GM18502 (cell line): Measurements from ENCODE around the gene MND1.

Experiments
- ATAC-seq: cut with Tn5 transposase; IDR thresholded peaks from one replicate; pipeline ENCODE4 v1.9.1; 2021; ENCODE audit warnings: mild to moderate bottlenecking; ENCODE audit not compliant: unreplicated experiment, poor library complexity

MND1 gene, protein sequence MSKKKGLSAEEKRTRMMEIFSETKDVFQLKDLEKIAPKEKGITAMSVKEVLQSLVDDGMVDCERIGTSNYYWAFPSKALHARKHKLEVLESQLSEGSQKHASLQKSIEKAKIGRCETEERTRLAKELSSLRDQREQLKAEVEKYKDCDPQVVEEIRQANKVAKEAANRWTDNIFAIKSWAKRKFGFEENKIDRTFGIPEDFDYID

DNA sequence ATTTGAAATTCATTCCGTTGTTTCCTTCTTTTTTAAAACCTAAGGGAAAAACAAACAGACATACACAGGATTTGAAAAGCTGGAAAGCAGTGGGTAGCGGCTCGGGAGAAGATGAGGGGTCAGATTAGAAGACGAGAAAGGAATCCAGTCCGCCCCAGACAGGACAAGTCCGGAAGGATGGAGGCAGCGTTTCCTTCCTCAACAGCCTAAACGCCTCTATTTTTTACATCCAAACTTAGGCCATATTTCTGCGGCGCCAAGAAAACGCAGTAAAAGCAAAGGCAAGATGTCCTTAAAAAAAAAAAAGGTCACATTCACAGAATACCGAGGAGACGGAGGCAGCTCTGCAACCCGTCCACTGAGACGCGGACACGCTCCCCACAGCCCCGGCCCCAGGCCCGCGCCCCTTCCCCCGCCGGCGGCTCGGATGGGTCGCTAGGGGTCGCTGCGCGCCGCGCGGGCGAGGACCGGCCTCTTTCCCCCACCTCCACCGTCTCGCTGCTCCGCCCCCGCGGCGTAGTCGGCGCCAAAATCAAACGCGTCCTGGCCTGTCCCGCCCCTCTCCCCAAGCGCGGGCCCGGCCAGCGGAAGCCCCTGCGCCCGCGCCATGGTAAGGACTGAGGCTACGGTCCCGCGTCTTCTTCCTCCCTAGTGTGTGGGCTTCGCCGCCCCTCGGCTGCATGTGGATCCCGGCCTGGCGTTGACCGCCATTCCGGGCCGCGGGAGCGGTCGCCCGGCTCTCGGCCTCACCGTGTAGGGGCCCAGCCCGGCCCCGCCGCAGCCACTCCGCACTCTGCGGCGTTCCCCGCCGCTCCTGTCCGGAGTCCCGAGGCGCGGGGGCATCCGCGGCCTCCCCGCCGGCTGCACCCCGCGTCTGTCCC, at the start of gene MND1:
Gene MND1 (plus strand): TSS at position 558 of the 881 bp plus-strand sequence. CDS start 50 bp downstream, at position 608.
- peak; percentile 79 for ATAC-seq

DNA sequence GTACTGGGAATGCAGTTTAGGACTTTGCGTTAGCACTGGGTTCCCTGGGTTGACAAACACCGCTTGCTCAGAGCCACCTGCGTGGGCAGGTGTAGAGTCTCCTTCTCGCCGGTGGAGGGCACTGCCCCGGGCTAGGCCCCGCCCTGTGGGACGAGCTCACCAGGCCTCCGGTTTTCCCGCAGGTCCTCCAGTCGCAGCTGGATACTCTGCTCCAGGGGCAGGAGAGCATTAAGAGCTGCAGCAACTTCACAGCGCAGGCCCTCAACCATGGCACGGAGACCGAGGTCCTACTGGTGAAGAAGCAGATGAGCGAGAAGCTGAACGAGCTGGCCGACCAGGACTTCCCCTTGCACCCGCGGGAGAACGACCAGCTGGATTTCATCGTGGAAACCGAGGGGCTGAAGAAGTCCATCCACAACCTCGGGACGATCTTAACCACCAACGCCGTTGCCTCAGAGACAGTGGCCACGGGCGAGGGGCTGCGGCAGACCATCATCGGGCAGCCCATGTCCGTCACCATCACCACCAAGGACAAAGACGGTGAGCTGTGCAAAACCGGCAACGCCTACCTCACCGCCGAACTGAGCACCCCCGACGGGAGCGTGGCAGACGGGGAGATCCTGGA, 49.2 kb upstream of the MND1 start:
- no peak for ATAC-seq

DNA sequence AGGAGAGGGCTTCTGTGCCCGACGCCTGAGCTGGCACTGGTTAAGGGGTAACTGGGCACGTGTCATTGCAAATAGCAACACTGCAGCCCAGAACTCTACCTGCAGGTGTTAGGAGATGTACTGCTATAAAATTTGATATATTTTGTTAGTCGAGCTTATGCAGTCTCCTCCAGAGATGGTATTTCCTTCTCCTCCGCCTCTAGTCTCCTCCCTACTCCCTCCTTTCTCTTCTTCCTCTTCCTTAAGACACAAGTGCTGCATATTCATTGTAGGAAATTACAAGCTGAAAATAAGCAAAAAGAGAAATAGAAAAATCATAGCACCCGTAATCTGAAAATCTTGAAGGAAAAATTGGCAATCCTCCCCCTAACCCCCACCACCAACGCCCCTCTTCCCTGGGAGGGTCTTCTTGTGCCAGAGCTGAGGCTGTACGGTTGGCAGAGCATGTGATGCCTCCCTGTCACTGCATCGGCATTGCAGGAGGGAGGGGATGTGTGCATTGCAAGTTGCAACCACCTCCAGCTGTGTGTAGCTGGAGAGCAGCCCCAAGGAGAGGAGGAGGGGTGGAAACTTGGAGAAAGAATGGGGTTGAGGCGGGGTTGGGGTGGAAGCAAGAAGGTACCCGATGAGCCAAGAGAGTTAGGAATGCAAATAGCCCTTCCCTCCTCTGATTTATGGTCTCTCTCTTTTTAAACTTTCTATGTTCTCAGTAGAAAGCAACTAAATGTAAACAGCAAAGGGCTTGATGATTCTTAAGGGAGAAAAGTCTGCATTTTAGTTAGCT, 48.3 kb upstream of the MND1 start:
- ATAC-seq = no peak

DNA sequence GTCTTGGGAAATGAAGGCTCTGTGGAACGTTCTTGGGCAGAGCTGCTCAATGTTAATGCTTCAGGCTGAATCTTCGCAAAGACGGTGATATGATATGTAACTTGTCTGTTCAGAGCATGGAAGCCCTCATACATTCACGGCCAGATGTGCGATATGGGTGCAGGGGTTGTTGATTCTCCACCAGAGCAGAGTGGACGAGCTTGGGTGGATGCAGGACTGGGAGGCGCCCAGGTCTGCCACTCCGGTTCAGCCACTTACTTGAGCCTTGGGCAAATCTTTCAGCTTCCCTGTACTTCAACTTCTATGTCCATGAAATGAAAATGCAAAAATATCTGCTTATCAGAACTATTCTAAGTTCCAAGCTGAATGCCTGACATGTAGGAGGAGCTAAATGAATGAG, 47.4 kb upstream of the MND1 start:
- ATAC-seq = no peak

DNA sequence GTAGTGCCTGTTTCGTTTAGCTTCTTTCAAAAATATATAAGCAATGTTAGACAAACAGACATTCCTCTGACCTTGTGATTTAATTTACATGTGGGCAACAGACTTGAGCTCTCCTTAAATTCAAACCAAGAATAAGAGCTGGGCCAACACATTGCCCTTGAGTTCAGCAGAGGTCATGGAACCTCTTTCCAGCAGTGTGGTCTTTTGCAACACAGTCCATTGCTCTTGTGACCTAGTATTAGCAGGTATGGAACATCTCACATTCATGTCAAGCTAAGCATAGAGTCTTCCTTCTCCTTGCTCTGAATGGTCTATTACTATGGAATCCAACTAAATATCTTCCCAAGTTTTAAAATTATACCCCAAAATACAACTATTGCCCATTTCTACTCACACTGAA, 33.7 kb upstream of the MND1 start:
- no peak for ATAC-seq

DNA sequence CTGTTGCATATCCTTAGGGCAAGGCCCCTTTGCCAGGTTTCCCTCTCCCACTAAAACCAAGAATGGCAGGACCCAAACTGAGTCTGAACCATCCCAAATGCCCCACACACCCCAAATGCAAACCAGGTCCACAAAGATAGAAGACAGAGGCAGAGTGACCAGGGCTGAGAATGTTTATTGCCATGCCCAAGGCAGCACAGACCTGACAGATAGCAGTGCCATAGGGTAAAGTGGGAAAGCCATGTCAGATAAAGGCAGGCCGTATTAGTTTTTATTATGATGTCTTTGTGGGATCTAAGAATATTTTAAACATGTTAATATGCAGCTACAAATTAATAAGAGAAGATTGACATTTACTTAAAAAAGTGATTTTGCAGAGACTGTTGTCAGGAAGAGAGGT, 29.6 kb upstream of the MND1 start:
- ATAC-seq = no peak

DNA sequence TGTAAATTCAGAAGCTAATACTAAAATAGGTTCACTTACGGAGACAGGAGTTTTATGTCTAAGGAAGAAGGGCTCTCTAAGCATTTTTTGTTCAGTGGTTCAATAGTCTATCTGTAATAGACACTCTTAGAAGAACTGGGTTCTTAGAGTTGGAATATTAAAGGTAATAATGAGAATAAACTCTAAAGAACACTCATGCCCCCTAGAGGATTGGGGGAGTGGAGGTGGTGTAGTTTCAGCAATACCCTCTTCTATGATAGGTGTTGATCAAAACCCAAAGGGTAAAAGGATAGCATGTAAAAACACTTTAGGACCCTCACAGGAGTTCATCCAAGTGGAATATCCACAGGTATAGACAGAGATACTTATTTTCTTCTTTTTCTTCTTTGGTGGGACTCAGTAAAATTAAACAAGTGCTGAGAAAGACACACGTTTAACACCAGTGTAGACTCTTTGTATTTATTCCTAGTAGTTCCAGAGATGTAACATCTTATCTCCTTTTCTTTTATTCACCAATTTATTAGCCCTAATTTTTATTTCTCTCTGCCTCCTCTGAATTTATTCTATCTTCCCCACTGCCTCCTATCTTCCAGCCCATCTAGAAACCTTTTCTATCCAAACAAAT, 25.7 kb upstream of the MND1 start:
- no peak for ATAC-seq

DNA sequence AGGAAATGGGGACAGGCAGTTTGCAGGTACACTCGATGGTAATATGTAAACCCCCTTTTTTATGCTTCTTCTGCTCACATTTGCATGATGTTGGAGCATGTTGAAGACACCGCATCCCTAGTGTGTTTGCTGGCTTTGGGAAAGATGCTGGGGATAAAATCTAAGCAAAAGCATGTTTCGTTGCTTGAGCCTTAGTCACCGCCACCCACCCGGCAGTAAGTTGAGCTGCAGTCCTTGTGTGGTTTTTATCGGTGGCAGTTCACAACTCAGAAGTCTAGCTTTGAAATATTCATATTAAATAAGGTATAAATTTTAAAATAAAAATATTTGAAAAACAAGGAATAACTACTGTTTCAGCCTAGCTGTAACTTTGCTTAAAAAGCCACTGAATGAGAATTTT, 21.7 kb upstream of the MND1 start:
- no peak for ATAC-seq

DNA sequence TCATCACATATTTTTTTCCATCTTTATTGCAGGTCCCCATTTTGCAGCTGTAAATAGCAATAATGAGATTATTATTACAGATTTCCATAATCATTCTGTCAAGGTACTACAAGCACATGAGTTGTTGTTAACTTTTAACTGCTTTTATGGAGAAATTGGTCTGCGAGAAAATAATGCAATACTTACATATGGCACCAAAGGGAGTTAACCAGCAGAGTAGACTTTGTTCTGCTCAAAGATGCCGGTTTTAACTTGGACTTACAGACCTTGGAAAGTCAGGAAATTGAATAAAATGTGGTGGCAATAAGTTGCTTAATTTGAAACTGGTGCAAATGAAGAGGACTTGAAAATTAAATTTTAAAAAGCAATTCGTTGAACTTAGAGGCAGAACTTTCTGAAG, 20.4 kb upstream of the MND1 start:
- ATAC-seq = no peak

DNA sequence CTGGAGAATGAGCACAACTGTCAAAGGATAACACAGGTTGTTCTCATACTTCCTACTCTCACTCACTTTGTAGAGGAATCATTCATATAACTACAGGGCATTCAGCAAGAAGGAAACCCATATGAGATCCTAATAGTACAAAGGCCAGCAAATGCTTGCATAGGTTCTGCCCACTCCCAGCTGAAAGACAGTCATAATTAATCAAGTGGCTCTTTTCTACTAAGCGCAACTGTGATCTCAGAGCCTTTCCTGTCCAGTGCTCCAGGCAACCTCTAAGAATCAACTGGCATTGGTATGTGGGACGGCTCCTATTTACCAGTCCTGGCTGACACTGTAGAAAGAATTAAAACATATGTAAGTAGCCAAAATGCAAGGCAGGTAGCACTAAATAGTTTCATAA, 18.9 kb upstream of the MND1 start:
- no peak for ATAC-seq

DNA sequence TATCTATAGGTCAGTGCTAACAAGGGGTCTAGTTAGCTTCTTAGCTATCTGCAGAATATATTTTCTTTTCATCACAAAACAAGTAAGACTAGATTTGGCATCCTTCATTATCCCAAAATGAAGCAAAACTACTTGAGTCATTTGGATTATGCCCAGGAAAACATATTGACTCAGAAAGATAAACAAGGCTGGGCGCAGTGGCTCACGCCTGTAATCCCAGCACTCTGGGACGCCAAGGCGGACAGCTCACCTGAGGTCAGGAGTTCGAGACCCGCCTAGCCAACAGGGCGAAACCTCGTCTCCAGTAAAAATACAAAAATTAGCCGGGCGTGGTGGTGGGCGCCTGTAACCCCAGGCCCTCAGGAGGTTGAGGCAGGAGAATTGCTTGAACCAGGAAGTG, 18.0 kb upstream of the MND1 start:
- ATAC-seq = no peak

DNA sequence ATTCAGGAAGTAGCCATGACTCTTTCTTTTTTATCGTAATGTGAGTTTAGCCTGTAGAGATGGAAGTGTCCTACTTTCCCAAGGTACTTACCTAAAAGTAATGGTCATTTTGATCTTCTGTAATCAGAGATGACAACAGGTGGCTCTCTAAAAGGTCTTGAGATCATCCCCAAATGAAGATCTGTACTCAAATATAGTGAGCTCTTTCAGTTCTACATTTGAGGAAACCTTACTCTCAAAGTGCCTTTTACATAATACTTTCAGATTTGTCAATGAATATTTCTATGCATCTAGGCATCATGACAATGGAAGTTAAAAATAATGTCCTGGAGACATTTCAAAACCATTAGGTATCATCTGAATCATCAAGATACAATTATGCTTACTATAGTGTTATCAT, 17.2 kb upstream of the MND1 start:
- ATAC-seq = no peak

DNA sequence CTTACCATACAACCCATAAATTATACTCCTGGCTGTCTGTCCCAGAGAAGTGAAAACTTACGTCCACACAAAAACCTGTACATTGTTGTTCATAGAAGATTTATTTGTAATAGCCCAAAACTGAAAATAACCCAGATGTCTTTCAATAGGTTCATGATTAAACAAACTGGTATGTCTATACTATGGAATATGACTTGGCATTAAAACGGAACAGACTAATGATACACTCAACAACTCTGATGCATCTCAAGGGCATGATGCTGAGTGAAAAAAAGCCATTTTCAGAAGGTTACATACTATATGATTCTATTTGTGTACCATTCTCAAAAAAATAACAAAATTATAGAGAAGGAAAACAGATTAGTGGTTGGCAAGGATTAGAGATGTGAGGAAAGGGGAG, 11.6 kb upstream of the MND1 start:
- no peak for ATAC-seq

DNA sequence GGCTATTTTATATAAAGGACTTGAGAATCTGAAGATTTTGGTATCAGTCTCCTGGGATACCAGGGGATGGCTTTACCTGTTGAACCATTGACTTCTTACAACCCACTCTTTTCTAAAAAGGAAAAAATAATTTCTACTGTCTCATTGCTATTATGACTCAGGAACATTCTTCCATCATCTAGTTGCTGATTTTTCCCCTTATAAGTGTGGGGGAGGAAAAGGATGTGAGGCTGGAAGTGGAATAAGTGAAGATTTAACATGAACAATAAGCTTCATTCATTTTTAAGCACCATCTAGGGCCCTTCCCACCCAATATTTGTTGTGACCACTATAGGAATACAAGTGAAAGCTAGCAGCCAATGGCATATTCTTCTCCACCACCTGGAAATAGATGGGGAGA, 10.6 kb upstream of the MND1 start:
- no peak for ATAC-seq

DNA sequence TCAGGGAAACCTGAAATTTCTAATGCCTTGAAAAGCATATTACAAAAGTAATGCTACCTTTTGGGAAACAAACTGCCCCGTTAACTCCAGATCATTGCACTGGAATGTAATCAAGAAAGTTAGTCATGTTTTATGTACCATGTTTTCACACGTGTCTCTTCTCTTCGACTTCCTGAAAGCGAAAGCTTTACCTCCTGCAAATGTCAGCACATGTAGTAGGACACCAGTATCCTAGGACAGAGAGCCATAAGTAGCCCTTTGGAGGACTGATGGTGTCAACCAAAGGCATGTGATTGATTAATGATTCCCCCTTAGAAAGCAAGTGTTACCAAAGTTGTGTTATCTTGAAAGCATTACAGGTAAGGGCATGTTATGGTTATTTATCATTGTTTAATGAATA, 8.8 kb upstream of the MND1 start:
- ATAC-seq = no peak

DNA sequence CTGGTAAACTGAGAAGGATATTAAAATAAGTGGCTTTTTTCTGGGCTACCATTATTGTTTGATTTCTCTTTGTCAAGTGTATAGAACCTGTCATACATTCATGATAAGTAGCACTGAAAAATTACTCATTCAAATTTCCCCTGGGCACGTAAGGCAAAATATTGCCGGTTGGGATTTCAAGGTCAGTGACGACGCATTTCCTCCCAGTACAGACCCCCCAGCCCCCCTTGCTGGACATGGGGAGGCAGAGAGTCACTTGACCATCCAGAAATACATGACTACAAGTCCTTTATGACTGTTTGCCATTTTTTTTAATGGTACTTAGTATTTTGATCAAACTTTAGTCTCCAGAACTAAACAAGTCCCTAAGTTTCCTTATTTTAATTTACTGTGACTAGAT, 6.8 kb upstream of the MND1 start:
- no peak for ATAC-seq

DNA sequence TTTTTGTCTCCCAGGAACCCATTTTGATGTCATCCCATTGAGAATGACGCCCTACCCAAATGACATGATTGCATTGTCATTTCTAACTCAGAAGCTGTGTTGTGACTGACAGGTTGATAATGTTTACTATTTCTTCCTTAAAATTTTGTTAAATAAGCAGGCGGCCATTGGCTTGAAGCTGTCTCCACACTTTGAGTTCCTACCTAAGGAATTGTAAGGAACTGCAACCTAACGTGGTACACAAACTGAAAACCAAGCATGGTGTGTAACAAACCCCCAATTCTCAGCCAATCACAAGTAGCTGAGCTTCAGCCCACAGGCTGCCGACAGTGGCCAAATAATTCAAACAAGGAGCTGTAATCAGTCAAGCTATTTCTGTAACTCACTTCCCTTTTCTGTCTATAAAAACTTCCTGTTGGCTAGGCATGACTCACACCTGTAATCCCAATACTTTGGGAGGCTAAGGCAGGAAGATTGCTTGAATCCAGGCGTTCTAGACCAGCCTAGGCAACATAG, 2.9 kb upstream of the MND1 start:
- no peak for ATAC-seq

DNA sequence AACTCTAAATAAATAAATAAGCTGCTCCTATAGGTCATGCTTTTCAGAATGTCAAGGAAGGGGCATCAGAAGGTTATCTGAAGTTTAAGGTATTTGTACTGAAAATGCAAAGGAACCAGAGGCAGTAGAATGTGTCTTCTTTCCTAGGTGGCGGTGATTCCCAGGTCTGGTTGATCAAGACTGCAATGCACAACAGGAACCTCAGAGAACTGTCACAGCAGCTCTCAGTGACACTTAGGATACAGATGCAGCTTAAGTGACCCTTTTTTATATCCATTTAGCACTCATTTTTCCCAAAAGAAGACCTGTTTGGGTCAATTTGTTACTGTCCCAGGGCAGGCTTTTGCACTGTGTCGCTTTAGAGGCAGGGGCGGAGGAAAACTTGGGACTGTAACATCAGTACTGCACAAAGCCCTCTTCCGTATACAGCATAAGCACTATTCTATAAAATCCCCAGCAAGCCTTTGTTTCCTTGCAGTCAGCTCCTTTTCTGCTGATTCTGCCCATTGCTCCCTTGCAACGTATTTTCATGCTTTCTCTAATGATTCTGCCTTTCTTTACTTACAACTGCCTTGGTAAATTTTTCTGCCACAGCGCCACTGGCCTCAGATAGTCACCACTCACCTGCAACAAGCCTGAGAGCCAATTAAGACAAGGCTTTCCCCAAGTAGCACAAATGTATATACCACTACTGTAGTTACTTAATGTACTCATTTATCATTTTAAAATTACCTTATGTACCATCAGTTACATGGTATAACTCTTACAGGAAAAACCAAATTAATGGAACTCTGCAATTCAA, 1.5 kb upstream of the MND1 start:
- no peak for ATAC-seq
